Mesenteric fat pad (tissue), 1 donor: ENCODE data around the gene MAPK8IP2. TPM values are rescaled to one million over a fixed set of nuclear protein-coding genes. Genes with fewer than 3 reads are reported as not detected.

ENCODE experiments used
- DNase-seq: peaks from one replicate; pipeline ENCODE4 v3.0.0-alpha.2; 2020; ENCODE audit warnings: low spot score
- long read RNA-seq: library from polyadenylated mRNA; unstranded; transcript quantifications from one replicate; pipeline ENCODE4 v2.0.0, GENCODE V29; 2020
- total RNA-seq: library from RNA; stranded (reverse); fragmentation: NEBNext Ultra II Directional; extraction: Animal tissue kit (Norgen Biotek cat#: 25700); gene quantifications from one replicate; pipeline ENCODE4 v1.2.1, GENCODE V29; 2021
- donor health status: DM: yes; HTN: yes; CAD: no.

MAPK8IP2 gene
- total RNA-seq = 0.58 TPM
- long read RNA-seq = 0 reads

DNA sequence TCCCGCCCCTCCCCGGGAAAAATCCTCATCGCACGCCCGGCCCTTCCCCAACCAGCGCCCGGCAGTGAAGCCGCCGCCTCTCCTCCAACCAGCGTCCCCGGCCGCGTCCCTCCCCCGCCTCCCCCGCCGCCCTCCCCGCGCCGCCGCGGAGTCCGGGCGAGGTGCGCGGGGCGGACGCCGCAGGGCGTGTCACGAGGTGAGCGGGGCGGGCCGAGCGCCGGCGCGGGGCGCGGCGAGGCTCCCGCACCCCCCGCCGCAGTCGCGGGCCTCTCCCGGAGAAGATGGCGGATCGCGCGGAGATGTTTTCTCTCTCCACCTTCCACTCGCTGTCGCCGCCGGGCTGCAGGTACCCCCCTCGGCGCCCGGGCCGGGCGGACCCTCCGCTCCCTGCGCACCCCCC is at the start of gene MAPK8IP2:
TSS of gene MAPK8IP2 (plus strand) at position 256 of the 400 bp plus-strand sequence. CDS start at position 282, 26 bp downstream.
- DNase-seq = no peak

DNA sequence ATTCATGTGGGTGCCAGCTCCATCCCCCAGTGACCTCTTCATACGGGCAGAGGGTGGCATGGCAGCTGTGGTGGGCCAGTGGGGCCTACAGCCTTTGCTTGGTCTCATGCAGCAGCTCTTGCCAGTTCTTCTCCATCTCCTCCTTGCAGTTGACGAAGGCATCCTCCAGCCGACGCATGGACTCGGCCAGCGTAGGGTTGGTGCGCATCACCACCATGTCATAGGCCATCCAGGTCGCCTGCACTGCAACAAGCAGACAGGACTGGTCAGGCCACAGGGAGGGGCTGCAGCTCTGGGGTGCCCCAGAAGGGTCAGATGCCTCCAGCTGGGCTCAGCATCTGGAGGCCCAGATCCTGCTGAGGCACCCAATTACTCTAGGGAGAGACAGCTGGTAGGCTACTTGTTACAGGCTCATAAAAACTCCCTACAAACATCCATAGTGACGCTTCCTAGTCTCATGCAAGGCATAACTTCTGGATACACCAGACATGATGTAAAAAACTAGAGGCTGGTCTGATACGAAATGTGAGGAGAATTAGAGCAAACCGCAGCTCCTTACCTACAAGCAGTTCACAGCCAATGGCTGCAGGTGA is 49.3 kb upstream of the MAPK8IP2 start:
- DNase-seq = no peak

DNA sequence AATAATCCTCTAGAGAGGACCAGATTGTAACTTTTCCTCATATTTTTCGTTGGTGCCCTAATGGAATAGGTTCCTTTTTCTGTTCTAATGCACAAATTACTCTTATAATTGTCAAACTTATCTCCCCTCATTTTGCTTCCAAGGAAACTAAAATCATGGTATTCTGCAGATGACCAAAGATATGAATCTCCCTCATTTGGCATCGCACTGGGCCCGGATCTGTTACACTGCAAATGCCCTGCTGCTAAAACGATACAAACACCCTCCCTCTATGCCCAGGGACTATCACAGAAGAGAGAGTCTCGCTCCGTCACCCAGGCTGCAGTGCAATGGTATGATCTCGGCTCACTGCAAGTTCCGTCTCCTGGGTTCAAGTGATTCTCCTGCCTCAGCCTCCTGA is 47.3 kb upstream of the MAPK8IP2 start:
- no peak for DNase-seq

DNA sequence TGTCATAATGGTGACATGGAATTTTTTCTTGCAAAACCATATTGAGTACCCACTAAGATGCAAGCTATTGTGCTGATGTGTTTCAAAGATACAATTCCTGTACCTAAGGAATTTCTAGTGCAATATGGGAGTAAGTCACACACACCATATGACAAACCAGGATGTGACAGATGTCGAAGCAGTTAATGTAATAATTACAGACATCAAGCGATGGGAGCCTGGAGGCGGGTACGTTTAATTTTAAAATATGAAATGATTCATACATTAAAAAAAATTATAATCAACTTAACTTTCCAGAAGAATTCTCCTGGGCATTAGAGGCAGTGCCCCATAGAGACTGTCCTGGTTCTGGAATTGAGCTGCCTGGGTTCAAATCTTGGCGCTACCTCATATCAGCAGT is 43.9 kb upstream of the MAPK8IP2 start:
- DNase-seq = no peak

DNA sequence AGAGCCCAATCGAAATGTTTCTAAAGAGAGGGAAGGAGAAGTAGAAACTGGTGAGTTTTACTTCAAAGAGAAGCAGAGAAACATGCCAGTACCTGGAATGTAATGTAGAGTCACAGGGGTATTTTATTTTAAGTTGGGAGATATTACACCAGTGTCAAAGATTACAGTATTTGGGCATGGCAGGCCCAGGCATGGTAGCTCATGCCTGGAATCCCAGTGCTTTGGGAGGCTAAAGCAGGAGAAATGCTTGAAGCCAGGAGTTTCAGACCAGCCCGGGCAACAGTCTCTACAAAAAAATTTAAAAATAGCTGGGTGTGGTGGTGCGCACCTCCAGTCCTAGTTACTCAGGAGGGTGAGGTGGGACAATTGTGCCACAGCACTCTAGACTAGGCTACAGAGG is 40.6 kb upstream of the MAPK8IP2 start:
- no peak for DNase-seq

DNA sequence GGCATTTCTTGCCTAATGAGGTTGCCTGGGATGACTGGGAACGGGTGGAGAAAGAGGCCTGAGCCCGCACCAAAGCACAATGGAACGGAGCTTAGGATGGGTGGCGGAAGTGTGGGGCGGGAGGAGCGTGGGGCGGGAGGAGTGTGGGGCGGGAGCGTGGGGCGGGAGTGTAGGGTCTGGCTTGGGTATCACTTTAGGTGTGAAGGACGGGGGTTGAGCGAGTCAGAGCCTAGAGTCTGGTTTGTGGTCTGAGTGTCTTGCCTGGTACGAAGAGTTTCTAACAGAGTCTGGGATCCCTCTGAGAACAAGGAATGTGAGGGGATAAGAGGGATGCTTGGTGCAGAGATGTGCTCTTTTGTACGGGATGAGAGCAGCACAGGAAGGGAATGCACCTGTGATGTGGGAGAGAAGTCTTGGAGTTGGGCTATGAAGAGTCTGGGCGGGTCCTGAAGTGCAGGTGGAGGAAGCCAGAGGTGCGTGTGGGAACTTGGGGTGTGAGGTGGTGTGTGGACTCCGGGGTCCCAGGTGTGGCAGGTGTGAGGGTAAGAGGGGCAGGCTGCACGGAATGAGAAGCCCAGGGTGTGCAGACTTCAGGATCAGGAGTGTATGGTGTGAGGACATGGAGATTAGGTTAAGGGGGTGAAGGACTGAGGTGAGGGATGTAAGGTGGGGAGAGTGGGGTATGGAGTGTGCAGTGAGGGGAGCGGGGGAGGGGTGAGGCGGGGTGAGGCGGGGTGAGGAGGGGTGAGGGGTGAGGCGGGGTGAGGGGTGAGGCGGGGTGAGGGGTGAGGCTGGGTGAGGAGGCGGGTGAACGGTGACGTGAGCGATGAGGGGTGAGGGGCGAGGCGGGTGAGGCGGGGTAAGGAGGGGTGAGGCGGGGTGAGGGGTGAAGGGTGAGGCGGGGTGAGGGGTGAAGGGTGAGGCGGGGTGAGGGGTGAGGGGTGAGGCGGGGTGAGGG is 38.9 kb upstream of the MAPK8IP2 start:
- DNase-seq = no peak

DNA sequence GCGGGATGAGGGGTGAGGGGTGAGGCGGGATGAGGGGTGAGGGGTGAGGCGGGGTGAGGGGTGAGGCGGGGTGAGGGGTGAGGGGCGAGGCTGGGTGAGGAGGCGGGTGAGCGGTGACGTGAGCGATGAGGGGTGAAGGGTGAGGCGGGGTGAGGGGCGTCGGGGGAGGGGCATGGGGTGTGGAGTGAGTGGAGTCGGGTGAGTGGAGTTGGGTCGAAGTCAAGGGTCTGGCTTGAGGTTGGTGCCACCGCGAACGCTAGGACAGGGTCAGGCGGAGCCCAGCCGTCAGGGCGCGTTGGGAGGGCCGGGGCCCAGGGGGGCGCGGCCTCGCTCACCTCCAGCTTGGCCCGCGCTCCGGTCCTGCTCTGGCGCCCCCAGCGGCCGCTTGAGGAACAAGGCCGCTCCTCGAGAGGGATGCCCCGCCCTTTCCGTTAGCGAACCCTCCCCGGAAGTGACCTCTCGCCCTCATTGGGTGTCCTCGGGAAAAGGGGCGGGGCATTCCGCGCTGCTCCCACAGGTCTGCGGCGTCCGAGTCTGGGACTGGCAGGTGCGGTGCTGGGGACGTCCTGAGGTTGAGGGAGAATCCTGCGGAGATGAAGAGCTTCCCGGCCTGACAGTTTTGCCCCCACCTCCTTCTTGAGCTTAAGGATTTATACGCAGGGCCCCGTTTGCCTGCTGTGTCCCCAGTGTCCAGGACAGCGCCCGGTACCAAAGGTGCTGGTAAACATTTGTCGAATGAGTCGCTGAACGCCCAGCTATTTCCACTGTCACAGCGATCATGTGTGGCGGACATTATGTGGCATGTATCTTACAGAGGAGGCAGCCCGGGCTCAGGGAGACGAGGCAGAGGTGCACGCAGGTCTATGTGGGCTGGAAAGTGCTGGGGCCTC is 37.8 kb upstream of the MAPK8IP2 start, which contains the start of gene SYCE3:
TSS of gene SYCE3 (minus strand) at position 397 of the 890 bp plus-strand sequence. CDS start 6,514 bp downstream, outside the sequence.
- DNase-seq = peak; percentile 99

DNA sequence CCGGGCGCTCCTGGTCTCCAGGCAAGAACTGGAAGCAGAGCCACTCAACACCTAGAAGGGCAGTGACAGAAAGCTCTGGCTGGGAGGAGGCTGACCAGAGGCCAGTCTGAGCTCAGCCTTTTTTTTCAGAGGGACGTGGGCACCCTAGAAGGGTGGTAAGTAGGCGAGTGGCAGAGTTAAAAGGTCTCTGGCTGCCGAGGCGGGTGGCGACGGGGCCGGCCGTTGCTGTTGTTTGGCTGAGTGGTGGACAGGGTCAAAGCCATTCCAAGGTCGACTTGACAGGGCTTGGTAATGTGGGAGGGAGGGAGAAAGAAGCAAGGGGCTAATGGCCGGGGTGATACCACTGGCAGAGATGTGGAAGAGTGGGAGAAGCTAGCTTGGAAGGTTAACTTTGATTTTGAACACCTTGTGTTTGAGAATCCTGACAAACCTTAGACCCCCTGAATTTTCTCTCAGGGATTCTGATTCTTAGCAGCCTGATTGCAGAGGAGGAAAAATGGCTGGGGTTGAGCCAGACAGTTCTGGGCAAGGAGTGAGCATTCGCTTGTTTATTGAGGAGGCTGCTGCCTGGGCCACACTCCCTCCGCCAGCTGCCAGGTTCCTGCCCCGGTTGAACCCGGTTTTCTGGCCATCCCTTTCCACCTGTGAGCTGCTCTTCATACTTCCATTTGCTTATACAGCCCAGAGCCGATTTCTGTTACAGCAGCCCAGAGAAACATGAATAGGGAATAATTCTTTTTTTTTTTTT is 37.0 kb upstream of the MAPK8IP2 start:
- DNase-seq = no peak

DNA sequence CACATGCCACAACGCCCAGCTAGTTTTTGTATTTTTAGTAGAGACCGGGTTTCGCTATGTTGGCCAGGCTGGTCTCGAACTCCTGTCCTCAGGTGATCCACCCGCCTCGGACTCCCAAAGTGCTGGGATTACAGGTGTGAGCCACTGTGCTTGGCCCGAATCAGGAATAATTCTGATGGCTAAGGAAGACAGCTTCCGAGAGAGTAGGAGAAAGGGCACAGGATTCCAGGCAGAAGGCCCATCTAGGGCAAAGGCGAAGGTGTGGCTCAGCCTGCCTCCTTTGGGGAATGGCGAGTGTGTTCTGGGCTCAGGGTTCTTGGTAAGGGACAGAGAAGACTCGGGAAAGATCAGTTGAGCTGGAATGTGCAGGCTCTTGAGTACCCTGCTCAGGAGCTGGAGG is 36.3 kb upstream of the MAPK8IP2 start:
- DNase-seq = no peak

DNA sequence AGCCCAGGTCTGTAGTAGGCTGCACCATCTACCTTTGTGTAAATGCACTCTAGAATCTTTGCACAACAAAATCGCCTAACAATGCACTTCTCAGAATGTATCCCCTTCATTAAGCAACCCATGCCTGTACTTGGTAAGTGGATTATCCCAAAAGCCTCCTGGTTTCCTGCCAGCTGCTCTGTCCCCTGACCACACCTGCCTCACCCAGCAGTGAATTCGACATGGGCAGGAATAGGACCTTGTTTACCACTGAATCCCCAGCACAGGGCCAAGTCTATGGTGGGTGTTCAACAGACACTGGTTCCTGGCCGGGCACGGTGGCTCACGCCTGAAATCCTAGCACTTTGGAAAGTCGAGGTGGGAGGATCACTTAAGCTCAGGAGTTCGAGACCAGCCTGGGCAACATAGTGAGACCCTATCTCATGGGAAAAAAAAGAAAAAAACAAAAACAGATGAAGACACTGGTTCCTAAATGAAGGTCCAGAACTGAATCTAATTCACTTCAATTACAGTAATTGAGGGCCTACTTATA is 32.8 kb upstream of the MAPK8IP2 start:
- no peak for DNase-seq

DNA sequence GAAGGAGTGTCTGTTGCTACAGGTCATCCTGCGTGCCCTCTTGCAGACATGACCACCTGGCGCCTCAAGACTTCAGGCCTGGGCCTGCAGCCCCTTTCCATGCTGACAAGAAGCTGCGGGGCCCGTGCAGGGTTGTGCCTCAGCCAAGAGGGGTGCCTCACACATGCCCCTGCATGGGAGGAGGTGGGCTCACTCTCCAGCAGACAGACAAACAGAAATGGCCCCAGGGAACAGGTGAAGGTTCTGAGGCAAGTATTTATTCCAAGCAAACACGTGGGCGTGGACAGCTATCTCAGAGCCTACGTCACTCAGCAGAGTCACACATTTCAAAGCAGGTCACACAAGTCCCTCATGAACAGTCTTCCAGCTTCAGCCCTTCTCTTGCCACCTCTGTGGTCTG is 32.0 kb upstream of the MAPK8IP2 start:
- no peak for DNase-seq

DNA sequence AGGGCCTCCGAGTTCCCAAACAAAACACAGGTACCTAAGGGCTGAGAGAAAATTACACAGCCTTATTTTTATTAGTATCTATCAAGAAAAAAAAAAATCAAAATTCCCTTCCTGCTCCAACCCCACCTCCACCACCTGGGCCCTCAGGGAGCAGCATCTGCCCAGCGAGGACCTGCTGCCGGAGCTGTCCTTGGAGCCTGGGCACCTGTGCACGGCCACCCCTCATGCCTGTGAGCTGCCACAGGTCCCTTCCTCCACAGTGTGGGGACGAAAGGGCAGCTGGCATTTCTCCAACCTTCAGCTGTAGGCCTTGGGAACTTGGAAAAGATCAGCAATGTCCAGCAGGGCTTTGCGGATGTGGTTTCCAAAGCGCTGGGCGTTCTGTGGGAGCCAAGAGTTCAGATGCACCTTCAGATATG is 31.5 kb upstream of the MAPK8IP2 start:
- no peak for DNase-seq

DNA sequence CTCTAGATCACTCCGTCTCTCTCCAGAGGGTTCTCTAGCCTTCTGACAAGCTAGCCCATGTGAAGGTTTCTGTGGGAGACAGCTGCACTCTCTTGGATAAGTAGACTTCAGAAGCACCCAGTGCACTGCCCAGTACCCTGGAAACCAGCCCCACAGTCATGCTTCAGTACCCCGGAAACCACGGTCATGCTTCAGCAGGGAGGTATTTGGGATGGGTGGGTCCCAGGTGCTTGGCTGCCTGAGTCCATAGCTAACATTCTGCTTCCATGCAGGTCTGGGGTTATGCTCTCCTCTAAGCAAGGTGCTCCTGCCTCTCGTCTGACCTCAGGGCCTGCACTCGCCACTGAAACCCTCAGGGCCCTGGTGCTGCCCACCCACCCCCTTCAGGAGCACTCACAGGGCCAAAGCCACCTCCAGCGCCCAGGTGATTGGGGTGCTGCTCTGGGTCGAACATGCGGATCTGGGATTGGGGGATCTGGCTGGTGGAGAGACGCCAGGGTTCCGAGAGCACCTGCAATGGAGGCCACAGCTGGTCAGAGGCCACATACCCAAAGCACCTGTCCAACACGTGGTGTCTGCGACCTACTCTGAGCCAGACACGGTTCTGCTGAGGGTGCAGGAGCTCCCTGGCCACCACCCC is 30.6 kb upstream of the MAPK8IP2 start:
- no peak for DNase-seq

DNA sequence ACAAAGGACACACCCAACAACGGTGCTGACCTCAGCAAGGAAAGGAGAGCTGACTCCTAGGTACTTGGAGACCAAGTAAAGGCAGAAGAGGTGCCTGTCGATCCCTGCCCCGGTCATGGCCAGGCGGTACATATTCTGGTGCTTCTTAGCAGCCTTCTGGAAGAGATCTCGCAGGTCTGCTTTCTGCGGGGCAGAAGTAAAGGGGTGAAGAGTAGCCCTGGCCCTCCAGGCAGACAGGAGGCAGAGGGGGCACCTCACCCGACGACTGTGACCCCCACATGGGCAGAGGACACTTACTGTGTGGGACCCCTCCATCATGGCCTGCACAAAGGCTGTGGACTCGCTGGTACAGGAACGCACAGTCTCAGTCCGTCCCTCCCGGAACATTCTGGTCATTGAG is 29.7 kb upstream of the MAPK8IP2 start:
- DNase-seq = no peak

DNA sequence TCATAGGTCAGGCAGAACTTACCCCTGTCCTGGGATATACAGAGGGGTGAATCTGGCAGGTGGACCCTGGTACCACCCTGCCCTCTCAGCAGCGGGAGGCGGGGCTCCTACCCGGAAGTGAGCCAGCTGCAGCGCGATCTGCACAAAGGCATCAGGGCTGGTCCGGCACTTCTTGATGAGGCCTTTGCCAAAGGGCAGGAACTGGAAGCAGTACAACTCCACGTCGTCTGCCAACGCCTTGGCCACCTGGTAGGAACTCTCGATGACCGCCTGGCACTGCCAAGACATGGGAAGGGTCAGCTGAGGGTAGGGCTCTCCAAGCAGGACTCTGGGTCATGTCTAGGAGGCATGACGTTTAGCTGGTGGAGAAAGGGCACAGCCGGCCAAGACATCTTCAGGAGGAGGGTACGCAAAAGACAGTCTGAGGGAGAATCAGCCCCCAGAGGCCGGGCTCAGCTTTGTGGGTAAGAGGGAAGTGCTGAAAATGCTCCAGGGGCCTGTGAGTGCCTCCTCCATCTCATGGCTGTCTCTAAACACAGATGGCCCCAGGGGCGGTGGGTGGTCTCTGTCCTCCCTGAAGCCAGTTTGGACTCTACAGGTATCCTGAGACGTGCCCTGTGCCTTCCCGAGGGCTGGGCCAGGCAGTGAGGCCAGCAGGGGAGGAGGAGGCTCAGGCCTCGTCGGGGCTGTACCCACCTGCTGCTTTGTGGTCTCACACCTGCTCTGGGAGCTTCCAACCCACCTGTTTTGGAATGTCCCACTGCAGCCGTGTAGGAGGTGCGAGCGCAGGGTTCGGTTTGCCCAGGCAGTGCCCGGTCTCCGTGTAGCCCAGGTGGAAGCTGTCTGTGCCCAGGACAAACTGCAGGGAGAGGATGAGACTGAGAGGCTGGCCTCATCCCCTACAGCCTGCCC is 29.1 kb upstream of the MAPK8IP2 start:
- no peak for DNase-seq

DNA sequence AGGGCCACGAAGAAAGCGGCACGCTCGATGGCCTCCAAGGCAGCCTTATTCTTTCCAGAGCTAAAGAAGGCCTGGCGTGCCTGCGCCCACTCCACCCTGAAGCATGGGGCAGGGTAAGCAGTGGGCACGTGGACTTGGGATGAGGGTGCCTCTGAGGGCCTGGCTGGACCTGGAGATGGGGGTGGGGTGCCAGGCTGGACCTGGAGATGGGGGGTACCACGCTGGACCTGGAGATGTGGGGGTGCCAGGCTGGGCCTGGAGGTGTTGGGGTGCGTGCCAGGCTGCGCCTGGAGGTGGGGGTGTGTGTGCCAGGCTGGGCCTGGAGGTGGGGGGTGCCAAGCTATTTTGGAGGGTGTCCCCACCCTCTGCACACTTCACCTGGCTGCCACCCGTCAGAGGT is 27.6 kb upstream of the MAPK8IP2 start:
- DNase-seq = no peak

DNA sequence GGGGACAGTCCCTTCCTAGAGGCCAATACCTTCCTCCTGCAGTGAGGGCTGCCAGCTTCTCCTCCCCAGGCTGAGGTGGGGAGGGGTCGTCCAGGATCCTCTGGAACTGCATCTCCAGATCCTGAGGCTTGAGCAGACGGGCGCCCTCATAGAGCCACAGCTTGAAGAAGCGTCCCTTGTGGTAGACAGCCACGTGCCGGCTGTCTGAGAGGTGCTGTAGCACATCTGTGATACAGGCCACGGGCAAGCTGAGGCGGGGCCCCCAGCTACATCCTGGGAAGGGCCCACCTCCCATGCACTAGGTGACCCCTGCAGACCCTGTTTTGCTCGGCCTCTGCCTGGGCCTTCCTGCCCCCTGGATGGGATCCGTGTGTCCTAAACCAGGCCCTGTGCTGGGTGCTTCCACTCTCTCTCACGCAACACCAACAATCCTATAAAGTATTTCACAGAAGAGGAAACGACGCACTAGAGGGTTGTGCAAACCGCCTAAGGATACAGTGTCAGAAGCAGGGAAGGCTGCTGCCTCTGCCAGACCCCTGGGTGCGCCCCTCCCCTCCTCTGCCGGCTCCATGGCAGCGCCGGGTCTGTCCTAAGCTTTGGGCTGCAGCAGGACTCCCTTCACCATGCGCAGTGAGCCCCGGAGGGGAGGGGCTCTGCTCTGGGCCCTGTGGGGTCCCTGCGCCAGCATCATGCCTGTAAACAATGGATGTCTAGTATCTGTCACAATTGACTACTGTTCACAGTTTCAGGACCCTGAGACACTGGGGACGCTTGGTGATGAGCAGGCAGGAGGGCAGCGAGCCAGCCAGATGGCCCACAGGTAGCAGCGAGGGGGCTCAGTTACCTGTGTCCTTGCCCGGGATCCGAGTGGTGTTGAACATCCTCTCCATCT is 26.9 kb upstream of the MAPK8IP2 start:
- DNase-seq = no peak

DNA sequence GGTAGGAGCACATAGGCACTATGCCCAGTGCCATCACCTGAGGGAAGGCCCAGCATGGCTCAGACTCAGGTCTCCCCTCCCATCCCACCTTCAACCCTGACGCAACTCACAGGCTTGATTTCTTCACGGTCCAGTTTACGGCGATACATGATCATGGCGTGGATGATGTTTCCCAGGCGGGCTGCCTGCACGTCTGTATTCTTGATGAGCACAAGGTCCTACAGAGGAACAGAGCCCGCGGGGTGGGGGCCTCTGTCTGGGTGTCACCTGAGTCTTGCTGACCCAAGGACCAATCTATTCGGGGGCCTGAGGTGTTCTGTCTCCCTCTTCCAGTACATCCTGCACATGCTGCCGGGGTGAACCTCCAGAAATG is 26.2 kb upstream of the MAPK8IP2 start:
- no peak for DNase-seq
